ENCODE measurements around the gene NPAS2.

DNA sequence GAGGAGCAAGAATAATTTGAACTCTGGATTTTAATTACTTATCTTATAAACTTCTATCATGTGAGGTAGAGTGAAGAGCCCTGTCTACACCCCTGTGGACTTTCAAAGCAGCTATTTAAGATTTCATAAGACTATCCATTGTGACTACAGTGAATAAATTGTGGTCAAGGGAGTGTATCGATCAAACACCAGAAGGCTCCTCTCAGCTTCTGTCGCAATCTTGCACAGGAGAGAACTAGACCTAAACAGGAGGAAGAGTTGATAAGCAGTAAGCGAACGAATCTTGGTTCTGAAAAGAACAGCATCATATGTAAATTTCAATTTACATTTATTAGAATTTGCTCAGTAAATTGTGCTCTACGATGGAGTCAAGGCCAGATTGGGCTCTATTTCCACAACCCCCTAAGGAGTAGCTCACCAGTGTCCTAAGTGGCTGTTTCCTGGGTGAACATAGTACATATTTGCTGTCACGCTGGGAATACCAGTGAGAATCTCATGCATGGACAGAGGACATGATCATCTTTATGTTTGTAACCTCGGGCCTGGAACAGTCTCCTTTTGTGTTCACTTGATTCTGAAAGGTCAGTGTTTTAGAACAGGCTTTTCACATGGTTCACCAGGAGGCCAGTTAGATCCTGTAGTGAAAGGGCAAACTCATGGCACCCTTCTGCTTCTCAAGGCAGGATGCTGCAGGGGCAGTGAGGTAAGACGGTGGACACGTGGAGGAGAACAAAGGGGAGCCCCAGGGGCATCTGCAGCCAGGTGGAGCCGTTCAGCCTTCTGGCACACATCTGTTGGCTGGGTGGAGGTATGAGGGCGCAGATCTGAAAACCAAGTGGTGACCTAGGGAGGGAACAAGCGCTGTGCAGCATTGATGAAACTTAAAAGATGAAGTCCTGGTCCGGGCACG is 33.3 kb downstream of the NPAS2 start:
- TF ChIP-seq, protein P1, sequence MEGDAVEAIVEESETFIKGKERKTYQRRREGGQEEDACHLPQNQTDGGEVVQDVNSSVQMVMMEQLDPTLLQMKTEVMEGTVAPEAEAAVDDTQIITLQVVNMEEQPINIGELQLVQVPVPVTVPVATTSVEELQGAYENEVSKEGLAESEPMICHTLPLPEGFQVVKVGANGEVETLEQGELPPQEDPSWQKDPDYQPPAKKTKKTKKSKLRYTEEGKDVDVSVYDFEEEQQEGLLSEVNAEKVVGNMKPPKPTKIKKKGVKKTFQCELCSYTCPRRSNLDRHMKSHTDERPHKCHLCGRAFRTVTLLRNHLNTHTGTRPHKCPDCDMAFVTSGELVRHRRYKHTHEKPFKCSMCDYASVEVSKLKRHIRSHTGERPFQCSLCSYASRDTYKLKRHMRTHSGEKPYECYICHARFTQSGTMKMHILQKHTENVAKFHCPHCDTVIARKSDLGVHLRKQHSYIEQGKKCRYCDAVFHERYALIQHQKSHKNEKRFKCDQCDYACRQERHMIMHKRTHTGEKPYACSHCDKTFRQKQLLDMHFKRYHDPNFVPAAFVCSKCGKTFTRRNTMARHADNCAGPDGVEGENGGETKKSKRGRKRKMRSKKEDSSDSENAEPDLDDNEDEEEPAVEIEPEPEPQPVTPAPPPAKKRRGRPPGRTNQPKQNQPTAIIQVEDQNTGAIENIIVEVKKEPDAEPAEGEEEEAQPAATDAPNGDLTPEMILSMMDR (IDR thresholded peaks at IDR 0.05 in 2 of 3, conservative IDR thresholded peaks at IDR 0.05 in 1 of 3; ENCODE audit: borderline replicate concordance in 1 of 3, insufficient read depth in 1 of 3, low read depth in 2 of 3, low read length in 2 of 3), result peak in 2 of 3 experiments; percentile 12 to 23; a peak in 1 of 6 replicates
- TF ChIP-seq SIN3A (IDR thresholded peaks at IDR 0.05; ENCODE audit: low read depth), result no peak
- TF ChIP-seq POLR2A (IDR thresholded peaks at IDR 0.05; ENCODE audit: borderline replicate concordance, extremely low read depth, insufficient read depth, insufficient read length), result no peak
- no peak for TF ChIP-seq CEBPB (IDR thresholded peaks at IDR 0.05; ENCODE audit: low read depth)

Measured in HCT116 (cell line).